GM19467 (cell line): Measurements from ENCODE around the gene HS6ST2.

Source experiments
- ATAC-seq: cut with Tn5 transposase; IDR thresholded peaks from one replicate; pipeline ENCODE4 v1.9.1; 2021; ENCODE audit warnings: mild to moderate bottlenecking, moderate library complexity; ENCODE audit not compliant: unreplicated experiment

HS6ST2 gene

GRCh38 chrX:132689612-132690563 is 268.5 kb downstream of the HS6ST2 start:
- ATAC-seq = no peak

GRCh38 chrX:132685276-132685675 is 273.2 kb downstream of the HS6ST2 start:
- ATAC-seq = no peak

- ATAC-seq = no peak
Measured at GRCh38 chrX:132677233-132677716, 281.2 kb downstream of the HS6ST2 start.

- no peak for ATAC-seq
Measured at GRCh38 chrX:132676561-132677186, 281.8 kb downstream of the HS6ST2 start.

GRCh38 chrX:132676102-132676501 is 282.3 kb downstream of the HS6ST2 start:
- ATAC-seq = no peak

GRCh38 chrX:132673331-132673730 is 285.1 kb downstream of the HS6ST2 start:
- no peak for ATAC-seq

GRCh38 chrX:132671229-132671641 is 287.2 kb downstream of the HS6ST2 start:
- ATAC-seq = no peak

- ATAC-seq = no peak
Measured at GRCh38 chrX:132669142-132669541, 289.3 kb downstream of the HS6ST2 start.

- ATAC-seq = no peak
Measured at GRCh38 chrX:132668178-132668577, 290.3 kb downstream of the HS6ST2 start.

- no peak for ATAC-seq
Measured at GRCh38 chrX:132665676-132666075, 292.8 kb downstream of the HS6ST2 start.

- no peak for ATAC-seq
Measured at GRCh38 chrX:132664273-132664672, 294.2 kb downstream of the HS6ST2 start.

GRCh38 chrX:132662844-132663243 is 295.6 kb downstream of the HS6ST2 start:
- no peak for ATAC-seq

GRCh38 chrX:132657876-132658275 is 300.6 kb downstream of the HS6ST2 start:
- ATAC-seq = no peak

GRCh38 chrX:132652871-132653270 is 305.6 kb downstream of the HS6ST2 start:
- ATAC-seq = no peak

GRCh38 chrX:132651421-132652086 is 306.9 kb downstream of the HS6ST2 start:
- ATAC-seq = no peak

GRCh38 chrX:132648895-132649294 is 309.5 kb downstream of the HS6ST2 start:
- no peak for ATAC-seq

- ATAC-seq = no peak
Measured at GRCh38 chrX:132639446-132639845, 319.0 kb downstream of the HS6ST2 start.

GRCh38 chrX:132638313-132638712 is 320.1 kb downstream of the HS6ST2 start:
- no peak for ATAC-seq

- no peak for ATAC-seq
Measured at GRCh38 chrX:132636080-132636479, 322.3 kb downstream of the HS6ST2 start.

- ATAC-seq = no peak
Measured at GRCh38 chrX:132634521-132634920, 323.9 kb downstream of the HS6ST2 start.

- peak; percentile 53 for ATAC-seq
Measured at GRCh38 chrX:132631579-132632232, 326.7 kb downstream of the HS6ST2 start.
